ENCODE measurements around the gene ITGB5.

Gene ITGB5

DNA sequence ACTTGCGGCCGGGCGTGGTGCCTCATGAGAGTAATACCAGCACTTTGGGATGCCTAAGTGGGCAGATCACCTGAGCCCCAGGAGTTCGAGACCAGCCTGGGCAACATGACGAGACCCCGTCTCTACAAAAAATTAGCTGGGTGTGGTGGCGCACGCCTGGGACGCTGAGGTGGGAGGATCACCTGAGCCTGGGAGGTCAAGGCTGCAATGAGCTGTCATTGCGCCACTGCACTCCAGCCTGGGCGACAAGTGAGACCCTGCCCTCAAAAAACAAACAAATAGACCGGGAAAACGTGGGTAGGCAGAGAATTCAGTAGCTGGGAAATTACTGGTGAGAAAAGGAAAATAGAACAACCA is 156.2 kb downstream of the ITGB5 start:
- DNase-seq, result no peak

GRCh38 chr3:124730129-124730940 is 156.8 kb downstream of the ITGB5 start, which contains the start of gene UMPS:
UMPS (plus strand) TSS chr3:124730452; CDS start chr3:124730472, 20 bp downstream.
- DNase-seq, result peak; percentile 73

DNA sequence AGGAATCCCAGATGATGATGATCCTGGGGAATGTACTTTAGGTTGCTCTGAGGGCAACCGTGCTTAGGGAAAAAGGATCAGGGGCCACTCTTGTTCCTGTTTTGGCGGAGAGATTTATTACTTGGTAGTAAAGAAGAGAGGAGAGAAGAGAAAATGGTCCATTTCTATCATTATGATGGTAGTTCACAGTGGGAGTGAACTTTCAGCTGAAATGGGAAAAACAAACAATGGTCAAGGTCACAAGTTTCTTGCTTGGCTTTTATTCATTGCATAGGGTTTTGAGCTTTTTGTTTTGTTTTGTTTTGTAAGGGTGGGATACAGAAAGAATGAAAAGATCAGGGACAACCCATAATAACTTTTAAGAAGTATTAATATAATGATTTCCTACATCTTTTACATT is 164.6 kb downstream of the ITGB5 start:
- no peak for DNase-seq

- no peak for DNase-seq
Measured at GRCh38 chr3:124714223-124714853, 172.8 kb downstream of the ITGB5 start.

All from kidney glomerular epithelial cell (primary cell).